HCT116 (cell line): ENCODE results near the gene GDAP2. TPM values are rescaled to one million over a fixed set of nuclear protein-coding genes. Genes with fewer than 3 reads are reported as not detected.

Experiments
- ATAC-seq: fragments of 200-7000 bp; cut with Tn5 transposase; 2 replicates; pipeline ENCODE4 v1.9.1; 2020; ENCODE audit warnings: mild to moderate bottlenecking, moderate library complexity
- BruUV-seq: library from RNA; stranded (reverse); fragments of 400-500 nt; replicated peaks from 2 replicates; lab custom pipeline; 2021; lab: Mats Ljungman, UMichigan
- CTCF ChIA-PET: fragments of 300-600 bp; sonication (Branson Sonifier 250); formaldehyde crosslinking; loops from one replicate; lab custom pipeline; 2021; ENCODE audit warnings: antibody characterized with exemption; lab: Charles Lee
- POLR2A ChIA-PET: fragments of 300-600, 350-600 bp; sonication (Branson Sonifier 250); formaldehyde crosslinking; loops from one replicate; lab custom pipeline; 2021; ENCODE audit warnings: antibody characterized with exemption; lab: Charles Lee
- RAD21 ChIA-PET, 2 experiments: fragments of 300-600 bp; sonication (Branson Sonifier 250); formaldehyde crosslinking; loops; one replicate each; lab custom pipeline; 2023; ENCODE audit warnings: low total read pairs in 2 of 2; ENCODE audit not compliant: uncharacterized antibody in 2 of 2, unreplicated experiment in 2 of 2, low non-redundant PET in 1 of 2; lab: Charles Lee
- DNase-seq: peaks from one replicate; pipeline ENCODE4 v3.0.0-alpha.2; 2010; ENCODE audit warnings: low read depth, low spot score
- H2AFZ ChIP-seq: fragments of 200-600 bp; shearing (Covaris generic), sonication (generic); 2 replicates; pipeline ENCODE4 v1.6.1; 2017; ENCODE audit warnings: low read depth, mixed run types, mixed read lengths, antibody characterized with exemption, low read length; ENCODE audit not compliant: poor library complexity, severe bottlenecking
- H3K27ac ChIP-seq: 2 replicates; pipeline ENCODE4 v1.5.1; 2012; ENCODE audit warnings: low read depth, low read length
- H3K27me3 ChIP-seq: fragments of 200-600 bp; sonication (generic); 2 replicates; pipeline ENCODE4 v1.6.1; 2016; ENCODE audit warnings: mixed run types, low read length, mixed read lengths; ENCODE audit not compliant: insufficient read depth
- H3K36me3 ChIP-seq, 2 experiments: fragments of 200-500 bp in 1 of 2; fragments of 200-600 bp in 1 of 2; sonication (Bioruptor generic) in 1 of 2; sonication (generic) in 1 of 2; 2 replicates each; pipeline versions ENCODE4 v1.5.1 to v1.6.1; 2014 to 2016; ENCODE audit warnings: low read length in 2 of 2, inconsistent platforms in 1 of 2, mixed read lengths in 1 of 2, mixed run types in 1 of 2; ENCODE audit not compliant: insufficient read depth in 2 of 2, control insufficient read depth in 1 of 2
- H3K4me1 ChIP-seq, 2 experiments: fragments of 200-600 bp in 1 of 2; sonication (generic) in 1 of 2; 2 replicates each; pipeline versions ENCODE4 v1.5.1 to v1.6.1; 2012 to 2017; ENCODE audit warnings: low read length in 2 of 2, inconsistent platforms in 1 of 2, mild to moderate bottlenecking in 1 of 2, mixed read lengths in 1 of 2, mixed run types in 1 of 2, moderate library complexity in 1 of 2; ENCODE audit not compliant: insufficient read depth in 2 of 2, control insufficient read depth in 1 of 2
- H3K4me2 ChIP-seq: fragments of 200-600 bp; sonication (generic); 2 replicates; pipeline ENCODE4 v1.6.1; 2017; ENCODE audit warnings: mixed run types, low read length, mixed read lengths
- H3K4me3 ChIP-seq, 2 experiments: fragments of 200-600 bp in 1 of 2; sonication (generic) in 1 of 2; replicated peaks in 1 of 2; 2 replicates each; pipeline ENCODE4 v1.5.1; 2011 to 2016; ENCODE audit warnings: low read length in 2 of 2, control low read depth in 1 of 2, low read depth in 1 of 2, mild to moderate bottlenecking in 1 of 2, mixed read lengths in 1 of 2, mixed run types in 1 of 2
- H3K79me2 ChIP-seq: fragments of 200-600 bp; sonication (generic); 2 replicates; pipeline ENCODE4 v1.6.1; 2017; ENCODE audit warnings: mild to moderate bottlenecking, mixed run types, low read length, moderate library complexity, mixed read lengths; ENCODE audit not compliant: insufficient read depth
- H3K9ac ChIP-seq: fragments of 200-600 bp; sonication (generic); 2 replicates; pipeline ENCODE4 v1.6.1; 2016; ENCODE audit warnings: low read length, mixed read lengths
- H3K9me2 ChIP-seq: fragments of 200-600 bp; sonication (generic), shearing (Covaris generic); 2 replicates; pipeline ENCODE4 v1.6.1; 2017; ENCODE audit warnings: mixed run types, mild to moderate bottlenecking, moderate library complexity; ENCODE audit not compliant: insufficient read depth
- H3K9me3 ChIP-seq, 2 experiments: fragments of 200-500 bp in 1 of 2; fragments of 200-600 bp in 1 of 2; sonication (Bioruptor generic) in 1 of 2; sonication (generic) in 1 of 2; 2 replicates each; pipeline ENCODE4 v1.6.1; 2014 to 2017; ENCODE audit warnings: low read length in 2 of 2, mixed read lengths in 2 of 2, inconsistent platforms in 1 of 2, low read depth in 1 of 2, mild to moderate bottlenecking in 1 of 2, mixed run types in 1 of 2, moderate library complexity in 1 of 2; ENCODE audit not compliant: control insufficient read depth in 1 of 2, insufficient read depth in 1 of 2
- H4K20me1 ChIP-seq: fragments of 200-600 bp; sonication (generic), shearing (Covaris generic); 2 replicates; pipeline ENCODE4 v1.6.1; 2017; ENCODE audit warnings: mixed run types, mild to moderate bottlenecking, moderate library complexity; ENCODE audit not compliant: insufficient read depth
- CBX3 ChIP-seq: IDR thresholded peaks from 2 replicates; pipeline ENCODE4 v1.6.1; 2012; ENCODE audit warnings: low read depth
- CEBPB ChIP-seq: IDR thresholded peaks from 2 replicates; pipeline ENCODE4 v1.6.1; 2012; ENCODE audit warnings: low read depth
- EGR1 ChIP-seq: IDR thresholded peaks from 2 replicates; pipeline ENCODE4 v1.6.1; 2012; ENCODE audit warnings: low read depth
- ELF1 ChIP-seq: IDR thresholded peaks from 2 replicates; pipeline ENCODE4 v1.6.1; 2012; ENCODE audit warnings: low read depth, borderline replicate concordance
- EZH2 ChIP-seq: fragments of 200-600 bp; sonication (generic); IDR thresholded peaks from 2 replicates; pipeline ENCODE4 v1.6.1; 2017; ENCODE audit warnings: antibody characterized with exemption, mixed run types
- EZH2phosphoT487 ChIP-seq: fragments of 200-600 bp; IDR thresholded peaks from 2 replicates; pipeline ENCODE4 v1.6.1; 2018; ENCODE audit warnings: antibody characterized with exemption, borderline replicate concordance
- JUND ChIP-seq: IDR thresholded peaks from 2 replicates; pipeline ENCODE4 v1.6.1; 2012
- POLR2A ChIP-seq: IDR thresholded peaks from 2 replicates; pipeline ENCODE4 v1.7.0; 2011; ENCODE audit warnings: borderline replicate concordance; ENCODE audit not compliant: insufficient read depth, insufficient read length; ENCODE audit errors: extremely low read depth
- POLR2AphosphoS5 ChIP-seq: IDR thresholded peaks from 2 replicates; pipeline ENCODE4 v1.6.1; 2011; ENCODE audit warnings: mild to moderate bottlenecking, low read depth, low read length, moderate library complexity
- SRF ChIP-seq: IDR thresholded peaks from 2 replicates; pipeline ENCODE4 v1.6.1; 2012; ENCODE audit warnings: low read depth
- TCF7L2 ChIP-seq: IDR thresholded peaks from 2 replicates; pipeline ENCODE4 v1.7.0; 2011; ENCODE audit warnings: borderline replicate concordance, inconsistent platforms; ENCODE audit not compliant: insufficient read depth, insufficient read length; ENCODE audit errors: extremely low read depth
- YY1 ChIP-seq: IDR thresholded peaks from 2 replicates; pipeline ENCODE4 v1.6.1; 2011; ENCODE audit warnings: low read length, low read depth, moderate library complexity, mild to moderate bottlenecking; ENCODE audit not compliant: insufficient replicate concordance; ENCODE audit errors: extremely low read depth
- ZFX ChIP-seq: fragments of 450-650 bp; IDR thresholded peaks from 2 replicates; pipeline ENCODE4 v1.6.1; 2017
- ZNF274 ChIP-seq: fragments of 200-500 bp; sonication (Bioruptor generic); IDR thresholded peaks from 2 replicates; pipeline ENCODE4 v1.6.1; 2014; ENCODE audit warnings: mild to moderate bottlenecking, low read depth, low read length, inconsistent platforms
- intact Hi-C: fragments of 100-400 bp; cut with micrococcal nuclease; formaldehyde crosslinking; loops from 2 replicates; pipeline ENCODE4 v1.10.0; 2022
- total RNA-seq: library from RNA; stranded (reverse); gene quantifications from one replicate; pipeline ENCODE4 v1.2.1, GENCODE V29; 2021; ENCODE audit not compliant: unreplicated experiment
- TF ChIP-seq, protein P1 (sequence below): IDR thresholded peaks from 2 replicates; pipeline ENCODE4 v1.6.1; 2012
- TF ChIP-seq, protein P2 (sequence below): IDR thresholded peaks from 2 replicates; pipeline ENCODE4 v1.6.1; 2011; ENCODE audit warnings: mild to moderate bottlenecking, low read length, moderate library complexity; ENCODE audit not compliant: insufficient replicate concordance; ENCODE audit errors: extremely low read depth
- TF ChIP-seq, protein P3 (sequence below), 3 experiments: fragments of 200-600 bp in 1 of 3; sonication (generic) in 1 of 3; IDR thresholded peaks in 2 of 3; conservative IDR thresholded peaks in 1 of 3; 2 replicates each; pipeline ENCODE4 v1.5.1; 2012 to 2017; ENCODE audit warnings: low read depth in 2 of 3, low read length in 2 of 3, antibody characterized with exemption in 1 of 3, borderline replicate concordance in 1 of 3, control low read depth in 1 of 3, mild to moderate bottlenecking in 1 of 3, mixed read lengths in 1 of 3, mixed run types in 1 of 3, moderate library complexity in 1 of 3; ENCODE audit not compliant: insufficient read depth in 1 of 3
- TF ChIP-seq, protein P4 (sequence below): IDR thresholded peaks from 2 replicates; pipeline ENCODE4 v1.6.1; 2012; ENCODE audit warnings: low read depth
- TF ChIP-seq, protein P5 (sequence below): IDR thresholded peaks from 2 replicates; pipeline ENCODE4 v1.6.1; 2012

The GDAP2 gene
- total RNA-seq, 1 experiment from 2014 or later, result 21.4 TPM

DNA sequence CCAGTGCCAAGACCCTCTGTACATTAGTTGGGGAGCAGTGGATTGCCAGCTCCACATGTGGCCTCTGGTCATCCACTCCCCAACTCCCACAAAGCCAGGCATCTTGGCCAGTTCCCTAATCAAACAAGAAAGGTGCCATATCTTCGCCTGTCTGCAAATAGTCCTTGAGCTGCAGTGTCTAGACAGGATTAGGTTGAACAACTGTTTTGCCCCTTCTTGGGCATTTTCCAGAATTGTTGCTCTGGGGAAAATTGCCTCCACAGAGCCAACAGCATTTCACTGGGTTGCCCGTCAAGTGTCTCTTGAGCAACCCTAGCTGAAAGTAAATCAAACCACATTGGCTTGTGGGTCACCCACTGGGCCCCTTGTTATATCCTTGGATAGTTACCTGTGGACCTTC, 109.3 kb downstream of the GDAP2 start:
- no peak for DNase-seq
- RAD21 ChIA-PET, result no interaction called here
- no peak overlapping the region for H2AFZ ChIP-seq
- H3K9me3 ChIP-seq, result no peaks in the 10 kb centered on the region
- no peak overlapping the region for H3K4me2 ChIP-seq
- BruUV-seq, result no TSS peak
- intact Hi-C loops, result no loop called here
- no peaks in the 10 kb centered on the region for H4K20me1 ChIP-seq
- no peak overlapping the region for H3K4me3 ChIP-seq
- H3K9me2 ChIP-seq, result no peaks in the 10 kb centered on the region
- H3K9ac ChIP-seq, result no peak overlapping the region
- H3K36me3 ChIP-seq, result no peaks in the 10 kb centered on the region
- TF ChIP-seq EZH2phosphoT487 (no peak), ELF1 (no peak), ZFX (no peak), CEBPB (no peak), CBX3 (no peak), SRF (no peak), POLR2AphosphoS5 (no peak), POLR2A (no peak), EGR1 (no peak), TCF7L2 (no peak), EZH2 (no peak), ZNF274 (no peak), JUND (no peak), YY1 (no peak)
- TF ChIP-seq, protein P1, sequence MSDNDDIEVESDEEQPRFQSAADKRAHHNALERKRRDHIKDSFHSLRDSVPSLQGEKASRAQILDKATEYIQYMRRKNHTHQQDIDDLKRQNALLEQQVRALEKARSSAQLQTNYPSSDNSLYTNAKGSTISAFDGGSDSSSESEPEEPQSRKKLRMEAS, result no peak
- TF ChIP-seq, protein P2, sequence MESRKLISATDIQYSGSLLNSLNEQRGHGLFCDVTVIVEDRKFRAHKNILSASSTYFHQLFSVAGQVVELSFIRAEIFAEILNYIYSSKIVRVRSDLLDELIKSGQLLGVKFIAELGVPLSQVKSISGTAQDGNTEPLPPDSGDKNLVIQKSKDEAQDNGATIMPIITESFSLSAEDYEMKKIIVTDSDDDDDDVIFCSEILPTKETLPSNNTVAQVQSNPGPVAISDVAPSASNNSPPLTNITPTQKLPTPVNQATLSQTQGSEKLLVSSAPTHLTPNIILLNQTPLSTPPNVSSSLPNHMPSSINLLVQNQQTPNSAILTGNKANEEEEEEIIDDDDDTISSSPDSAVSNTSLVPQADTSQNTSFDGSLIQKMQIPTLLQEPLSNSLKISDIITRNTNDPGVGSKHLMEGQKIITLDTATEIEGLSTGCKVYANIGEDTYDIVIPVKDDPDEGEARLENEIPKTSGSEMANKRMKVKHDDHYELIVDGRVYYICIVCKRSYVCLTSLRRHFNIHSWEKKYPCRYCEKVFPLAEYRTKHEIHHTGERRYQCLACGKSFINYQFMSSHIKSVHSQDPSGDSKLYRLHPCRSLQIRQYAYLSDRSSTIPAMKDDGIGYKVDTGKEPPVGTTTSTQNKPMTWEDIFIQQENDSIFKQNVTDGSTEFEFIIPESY, result no peak
- TF ChIP-seq, protein P3, sequence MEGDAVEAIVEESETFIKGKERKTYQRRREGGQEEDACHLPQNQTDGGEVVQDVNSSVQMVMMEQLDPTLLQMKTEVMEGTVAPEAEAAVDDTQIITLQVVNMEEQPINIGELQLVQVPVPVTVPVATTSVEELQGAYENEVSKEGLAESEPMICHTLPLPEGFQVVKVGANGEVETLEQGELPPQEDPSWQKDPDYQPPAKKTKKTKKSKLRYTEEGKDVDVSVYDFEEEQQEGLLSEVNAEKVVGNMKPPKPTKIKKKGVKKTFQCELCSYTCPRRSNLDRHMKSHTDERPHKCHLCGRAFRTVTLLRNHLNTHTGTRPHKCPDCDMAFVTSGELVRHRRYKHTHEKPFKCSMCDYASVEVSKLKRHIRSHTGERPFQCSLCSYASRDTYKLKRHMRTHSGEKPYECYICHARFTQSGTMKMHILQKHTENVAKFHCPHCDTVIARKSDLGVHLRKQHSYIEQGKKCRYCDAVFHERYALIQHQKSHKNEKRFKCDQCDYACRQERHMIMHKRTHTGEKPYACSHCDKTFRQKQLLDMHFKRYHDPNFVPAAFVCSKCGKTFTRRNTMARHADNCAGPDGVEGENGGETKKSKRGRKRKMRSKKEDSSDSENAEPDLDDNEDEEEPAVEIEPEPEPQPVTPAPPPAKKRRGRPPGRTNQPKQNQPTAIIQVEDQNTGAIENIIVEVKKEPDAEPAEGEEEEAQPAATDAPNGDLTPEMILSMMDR (IDR thresholded peaks at IDR 0.05 in 2 of 3, conservative IDR thresholded peaks at IDR 0.05 in 1 of 3; ENCODE audit: borderline replicate concordance in 1 of 3, insufficient read depth in 1 of 3, low read depth in 2 of 3, low read length in 2 of 3), result no peak
- TF ChIP-seq, protein P4, sequence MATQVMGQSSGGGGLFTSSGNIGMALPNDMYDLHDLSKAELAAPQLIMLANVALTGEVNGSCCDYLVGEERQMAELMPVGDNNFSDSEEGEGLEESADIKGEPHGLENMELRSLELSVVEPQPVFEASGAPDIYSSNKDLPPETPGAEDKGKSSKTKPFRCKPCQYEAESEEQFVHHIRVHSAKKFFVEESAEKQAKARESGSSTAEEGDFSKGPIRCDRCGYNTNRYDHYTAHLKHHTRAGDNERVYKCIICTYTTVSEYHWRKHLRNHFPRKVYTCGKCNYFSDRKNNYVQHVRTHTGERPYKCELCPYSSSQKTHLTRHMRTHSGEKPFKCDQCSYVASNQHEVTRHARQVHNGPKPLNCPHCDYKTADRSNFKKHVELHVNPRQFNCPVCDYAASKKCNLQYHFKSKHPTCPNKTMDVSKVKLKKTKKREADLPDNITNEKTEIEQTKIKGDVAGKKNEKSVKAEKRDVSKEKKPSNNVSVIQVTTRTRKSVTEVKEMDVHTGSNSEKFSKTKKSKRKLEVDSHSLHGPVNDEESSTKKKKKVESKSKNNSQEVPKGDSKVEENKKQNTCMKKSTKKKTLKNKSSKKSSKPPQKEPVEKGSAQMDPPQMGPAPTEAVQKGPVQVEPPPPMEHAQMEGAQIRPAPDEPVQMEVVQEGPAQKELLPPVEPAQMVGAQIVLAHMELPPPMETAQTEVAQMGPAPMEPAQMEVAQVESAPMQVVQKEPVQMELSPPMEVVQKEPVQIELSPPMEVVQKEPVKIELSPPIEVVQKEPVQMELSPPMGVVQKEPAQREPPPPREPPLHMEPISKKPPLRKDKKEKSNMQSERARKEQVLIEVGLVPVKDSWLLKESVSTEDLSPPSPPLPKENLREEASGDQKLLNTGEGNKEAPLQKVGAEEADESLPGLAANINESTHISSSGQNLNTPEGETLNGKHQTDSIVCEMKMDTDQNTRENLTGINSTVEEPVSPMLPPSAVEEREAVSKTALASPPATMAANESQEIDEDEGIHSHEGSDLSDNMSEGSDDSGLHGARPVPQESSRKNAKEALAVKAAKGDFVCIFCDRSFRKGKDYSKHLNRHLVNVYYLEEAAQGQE, result no peak
- TF ChIP-seq, protein P5, sequence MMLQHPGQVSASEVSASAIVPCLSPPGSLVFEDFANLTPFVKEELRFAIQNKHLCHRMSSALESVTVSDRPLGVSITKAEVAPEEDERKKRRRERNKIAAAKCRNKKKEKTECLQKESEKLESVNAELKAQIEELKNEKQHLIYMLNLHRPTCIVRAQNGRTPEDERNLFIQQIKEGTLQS, result no peak
- TF ChIP-seq, all 23 proteins: peak for 0
- H3K27me3 ChIP-seq, result no peaks in the 10 kb centered on the region
- no peaks in the 10 kb centered on the region for H3K79me2 ChIP-seq
- H3K27ac ChIP-seq, result no peak overlapping the region
- H3K4me1 ChIP-seq, result peaks cover 0 to 10% of the 10 kb centered on the region in 2 experiments; a peak in 2 of 4 replicates
- ChIA-PET CTCF (no interaction called here), POLR2A (no interaction called here)
- no peak for ATAC-seq
